GM12864 (cell line): ENCODE data around the gene CEBPB.

Experiments used
- DNase-seq: peaks from one replicate; pipeline ENCODE4 v3.0.0-alpha.2; 2011; ENCODE audit warnings: low read depth
- H3K4me3 ChIP-seq: 2 replicates; pipeline ENCODE4 v1.5.1; 2011; ENCODE audit warnings: mild to moderate bottlenecking, low read depth, low read length, control low read depth
- TF ChIP-seq, protein P1 (sequence below): IDR thresholded peaks from 2 replicates; pipeline ENCODE4 v1.5.1; 2011; ENCODE audit warnings: low read depth, mild to moderate bottlenecking, moderate library complexity, low read length, control low read depth, inconsistent platforms; ENCODE audit errors: missing control alignments

Gene CEBPB

GRCh38 chr20:50191065-50191543, 474 bp downstream of the CEBPB start:
- DNase-seq = no peak
- TF ChIP-seq, protein P1, sequence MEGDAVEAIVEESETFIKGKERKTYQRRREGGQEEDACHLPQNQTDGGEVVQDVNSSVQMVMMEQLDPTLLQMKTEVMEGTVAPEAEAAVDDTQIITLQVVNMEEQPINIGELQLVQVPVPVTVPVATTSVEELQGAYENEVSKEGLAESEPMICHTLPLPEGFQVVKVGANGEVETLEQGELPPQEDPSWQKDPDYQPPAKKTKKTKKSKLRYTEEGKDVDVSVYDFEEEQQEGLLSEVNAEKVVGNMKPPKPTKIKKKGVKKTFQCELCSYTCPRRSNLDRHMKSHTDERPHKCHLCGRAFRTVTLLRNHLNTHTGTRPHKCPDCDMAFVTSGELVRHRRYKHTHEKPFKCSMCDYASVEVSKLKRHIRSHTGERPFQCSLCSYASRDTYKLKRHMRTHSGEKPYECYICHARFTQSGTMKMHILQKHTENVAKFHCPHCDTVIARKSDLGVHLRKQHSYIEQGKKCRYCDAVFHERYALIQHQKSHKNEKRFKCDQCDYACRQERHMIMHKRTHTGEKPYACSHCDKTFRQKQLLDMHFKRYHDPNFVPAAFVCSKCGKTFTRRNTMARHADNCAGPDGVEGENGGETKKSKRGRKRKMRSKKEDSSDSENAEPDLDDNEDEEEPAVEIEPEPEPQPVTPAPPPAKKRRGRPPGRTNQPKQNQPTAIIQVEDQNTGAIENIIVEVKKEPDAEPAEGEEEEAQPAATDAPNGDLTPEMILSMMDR = no peak
- peak overlapping the region; percentile 84 for H3K4me3 ChIP-seq

- peak overlapping the region; percentile 84 for H3K4me3 ChIP-seq
- DNase-seq = peak; percentile 30
- TF ChIP-seq, protein P1 = peak; percentile 45
Measured at GRCh38 chr20:50191544-50192363, 1.1 kb downstream of the CEBPB start.

DNA sequence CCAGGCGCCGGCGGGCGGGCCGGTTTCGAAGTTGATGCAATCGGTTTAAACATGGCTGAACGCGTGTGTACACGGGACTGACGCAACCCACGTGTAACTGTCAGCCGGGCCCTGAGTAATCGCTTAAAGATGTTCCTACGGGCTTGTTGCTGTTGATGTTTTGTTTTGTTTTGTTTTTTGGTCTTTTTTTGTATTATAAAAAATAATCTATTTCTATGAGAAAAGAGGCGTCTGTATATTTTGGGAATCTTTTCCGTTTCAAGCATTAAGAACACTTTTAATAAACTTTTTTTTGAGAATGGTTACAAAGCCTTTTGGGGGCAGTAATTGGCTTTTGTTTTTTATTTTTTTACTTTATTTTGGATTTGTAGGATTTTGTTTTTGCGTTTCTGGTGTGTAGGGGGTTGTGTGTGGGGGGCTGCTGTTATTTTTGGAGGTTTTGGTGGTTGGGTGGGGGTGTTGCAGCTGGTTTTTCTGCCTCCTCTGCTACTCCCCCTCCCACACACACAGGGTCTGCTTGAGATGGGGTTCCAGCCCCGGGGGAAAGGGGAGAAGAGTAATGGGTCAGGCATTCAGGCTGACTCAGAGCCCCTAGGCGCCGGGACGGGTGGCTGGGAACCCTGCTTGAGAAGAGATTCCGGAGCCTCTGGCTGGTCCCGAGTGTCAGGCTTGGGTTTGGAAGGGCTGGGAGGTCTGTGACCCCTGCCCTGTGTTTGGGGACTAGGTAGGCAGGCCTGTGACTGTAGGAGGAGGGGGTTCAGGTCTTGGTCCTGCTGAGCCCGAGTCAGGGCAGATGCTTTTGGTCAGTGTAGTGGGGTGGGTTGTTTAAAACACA, 2.0 kb downstream of the CEBPB start:
- TF ChIP-seq, protein P1 = no peak
- peak overlapping the region; percentile 84 for H3K4me3 ChIP-seq
- DNase-seq = peak; percentile 64

DNA sequence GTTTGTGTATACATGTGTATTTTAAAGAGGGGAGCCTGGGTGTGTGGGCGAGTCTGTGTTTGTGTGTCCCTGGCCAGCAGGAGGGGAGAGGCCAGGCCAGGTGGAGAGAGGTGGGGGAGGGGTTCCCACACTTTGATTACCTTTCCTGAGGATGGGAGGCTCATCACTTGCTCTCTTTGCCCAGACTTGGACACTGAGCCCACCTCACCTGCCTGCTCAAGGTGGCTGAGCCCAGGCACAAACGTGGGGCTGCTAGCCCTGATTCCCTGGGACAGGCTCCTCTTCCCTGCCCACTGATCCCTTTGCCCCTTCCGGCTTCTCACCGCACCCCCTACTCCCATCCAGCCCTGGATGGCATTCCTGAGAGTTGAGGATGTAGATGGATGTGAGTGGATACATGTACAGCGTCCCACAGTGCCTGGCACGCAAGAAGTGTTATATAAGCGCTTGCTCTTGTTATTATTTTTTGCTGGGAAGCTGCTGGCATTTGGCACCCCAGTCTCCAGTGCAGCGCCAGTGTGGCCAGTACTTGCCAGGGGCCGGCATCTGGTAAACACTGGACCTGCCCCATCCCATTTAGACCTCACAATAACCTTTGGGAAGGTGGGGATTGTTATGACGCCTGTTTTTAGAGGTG, 2.7 kb downstream of the CEBPB start:
- no peak for DNase-seq
- H3K4me3 ChIP-seq = peak overlapping the region; percentile 84
- TF ChIP-seq, protein P1 = no peak

- TF ChIP-seq, protein P1 = no peak
- H3K4me3 ChIP-seq = no peak overlapping the region
- no peak for DNase-seq
Measured at GRCh38 chr20:50193836-50194421, 3.3 kb downstream of the CEBPB start.

DNA sequence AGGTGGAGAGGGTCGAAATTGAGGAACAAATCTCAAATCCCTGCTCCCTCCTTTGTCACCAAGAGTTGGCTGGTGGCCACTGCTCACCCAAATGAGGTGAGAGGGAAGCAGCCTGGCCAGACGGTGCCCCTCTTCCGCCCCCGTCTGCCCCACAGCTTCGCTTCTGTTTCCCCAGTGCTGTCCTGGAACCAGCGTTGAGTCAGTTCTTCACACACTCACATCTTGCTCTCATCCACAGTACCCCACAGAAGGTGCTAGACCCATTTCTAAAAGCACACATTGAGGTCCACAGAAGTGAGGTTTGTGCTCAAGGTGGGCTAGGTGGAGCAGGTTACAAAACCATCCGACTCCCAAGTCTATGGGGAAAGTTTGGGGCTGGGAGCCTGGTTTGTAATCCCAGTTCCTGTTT, 3.8 kb downstream of the CEBPB start:
- TF ChIP-seq, protein P1 = no peak
- no peak overlapping the region for H3K4me3 ChIP-seq
- DNase-seq = no peak
